Caco-2 (cell line): ENCODE results near the gene MPPE1. TPM values are rescaled to one million over a fixed set of nuclear protein-coding genes. Genes with fewer than 3 reads are reported as not detected.

Experiments used
- BruUV-seq: library from RNA; stranded (reverse); fragments of 400-500 nt; replicated peaks from 2 replicates; lab custom pipeline; 2021; lab: Mats Ljungman, UMichigan
- CTCF ChIA-PET: fragments of 300-600 bp; sonication (Branson Sonifier 250); formaldehyde crosslinking; loops from one replicate; lab custom pipeline; 2022; ENCODE audit warnings: antibody characterized with exemption; lab: Charles Lee
- POLR2A ChIA-PET: fragments of 300-600 bp; sonication (Branson Sonifier 250); formaldehyde crosslinking; loops from one replicate; lab custom pipeline; 2022; ENCODE audit warnings: antibody characterized with exemption; lab: Charles Lee
- DNase-seq, 2 experiments: peaks; one replicate each; pipeline versions ENCODE4 v3.0.0 to v3.0.0-alpha.2; 2020 to 2022
- H3K27me3 ChIP-seq: replicated peaks from 2 replicates; pipeline ENCODE4 v1.6.0; 2011; ENCODE audit warnings: low read length; ENCODE audit not compliant: control insufficient read depth, insufficient read depth
- H3K36me3 ChIP-seq: 2 replicates; pipeline ENCODE4 v1.5.1; 2011; ENCODE audit warnings: low read length; ENCODE audit not compliant: control insufficient read depth, insufficient read depth
- H3K4me1 ChIP-seq: fragments of 250-450 bp; sonication (Bioruptor Pico); 2 replicates; pipeline ENCODE4 v1.5.1; 2020; ENCODE audit warnings: mild to moderate bottlenecking
- H3K4me3 ChIP-seq: 2 replicates; pipeline ENCODE4 v1.5.1; 2011; ENCODE audit warnings: low read depth, mild to moderate bottlenecking, control low read depth, low read length
- H3K9me3 ChIP-seq: fragments of 250-450 bp; sonication (Bioruptor Pico); 2 replicates; pipeline ENCODE4 v1.5.1; 2020; ENCODE audit warnings: mild to moderate bottlenecking, moderate library complexity
- H3K27ac Mint-ChIP-seq: one replicate; pipeline ENCODE4 v1.8.0; 2022; ENCODE audit warnings: mixed read lengths; ENCODE audit not compliant: unreplicated experiment
- H3K27me3 Mint-ChIP-seq: one replicate; pipeline ENCODE4 v1.8.0; 2022; ENCODE audit warnings: mixed read lengths; ENCODE audit not compliant: insufficient read depth, unreplicated experiment
- H3K36me3 Mint-ChIP-seq: one replicate; pipeline ENCODE4 v1.8.0; 2022; ENCODE audit warnings: mild to moderate bottlenecking, mixed read lengths; ENCODE audit not compliant: insufficient read depth, unreplicated experiment
- H3K4me1 Mint-ChIP-seq: one replicate; pipeline ENCODE4 v1.8.0; 2022; ENCODE audit warnings: low read depth, mixed read lengths; ENCODE audit not compliant: unreplicated experiment
- H3K4me3 Mint-ChIP-seq: one replicate; pipeline ENCODE4 v1.8.0; 2022; ENCODE audit warnings: mild to moderate bottlenecking, moderate library complexity, mixed read lengths; ENCODE audit not compliant: unreplicated experiment
- H3K9me3 Mint-ChIP-seq: one replicate; pipeline ENCODE4 v1.8.0; 2022; ENCODE audit warnings: mixed read lengths; ENCODE audit not compliant: unreplicated experiment
- CTCF ChIP-seq, 2 experiments: fragments of 200-600 bp in 1 of 2; IDR thresholded peaks; 1 replicate in 1 of 2; 2 replicates in 1 of 2; pipeline versions ENCODE4 v1.5.1 to v1.8.0; 2011 to 2022; ENCODE audit warnings: antibody characterized with exemption in 1 of 2, control low read depth in 1 of 2, inconsistent platforms in 1 of 2, low read depth in 1 of 2, low read length in 1 of 2, mild to moderate bottlenecking in 1 of 2, moderate library complexity in 1 of 2; ENCODE audit not compliant: insufficient read depth in 1 of 2, severe bottlenecking in 1 of 2, unreplicated experiment in 1 of 2
- intact Hi-C: fragments of 100-400 bp; cut with micrococcal nuclease; formaldehyde crosslinking; loops from one replicate; pipeline ENCODE4 v1.10.0; 2022; ENCODE audit not compliant: unreplicated experiment
- total RNA-seq: library from RNA; stranded (reverse); gene quantifications from 2 replicates; pipeline ENCODE4 v1.2.3, GENCODE V29; 2022

The MPPE1 gene
- total RNA-seq, 1 experiment from 2014 or later = 52.6 TPM

DNA sequence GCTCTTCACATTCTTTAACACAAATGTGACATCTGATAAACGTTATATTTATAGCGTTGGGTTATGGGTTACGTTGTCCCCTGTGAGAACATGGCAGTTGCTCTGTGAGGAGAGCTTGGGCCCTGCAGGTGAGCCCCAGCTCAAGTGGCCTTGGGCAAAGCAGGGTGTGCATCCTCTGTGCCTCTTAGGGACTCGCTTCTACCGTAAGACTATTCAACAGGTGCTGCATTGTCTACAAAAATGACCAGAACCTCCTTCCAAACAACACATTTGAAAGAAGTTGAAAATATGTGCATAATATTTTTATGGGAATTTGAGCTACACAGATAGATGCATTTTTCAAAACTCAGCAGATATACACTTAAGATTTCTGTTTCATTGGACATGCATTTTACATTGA, 73.3 kb downstream of the MPPE1 start:
- intact Hi-C loops = no loop called here
- no peak for TF ChIP-seq CTCF (IDR thresholded peaks at IDR 0.05; ENCODE audit: insufficient read depth in 1 of 2, low read depth in 1 of 2, low read length in 1 of 2, severe bottlenecking in 1 of 2, unreplicated experiment in 1 of 2)
- Histone ChIP-seq H3K9me3 (no peaks in the 10 kb centered on the region; the same call in 1 of the 2 replicates), H3K36me3 (no peaks in the 10 kb centered on the region), H3K4me1 (peaks cover 31% of the 10 kb centered on the region), H3K27me3 (no peaks in the 10 kb centered on the region), H3K4me3 (no peak overlapping the region)
- Mint-ChIP-seq H3K27ac (no peak overlapping the region), H3K27me3 (no peaks in the 10 kb centered on the region), H3K4me1 (peaks cover 19% of the 10 kb centered on the region), H3K36me3 (no peaks in the 10 kb centered on the region), H3K9me3 (no peaks in the 10 kb centered on the region), H3K4me3 (no peak overlapping the region)
- POLR2A ChIA-PET = interaction anchor here (1.0 to 1.1 kb wide), 2 partner anchors 13 to 15 kb away, joined by 3 to 5 read pairs; no protein-coding TSS in a partner anchor
- CTCF ChIA-PET = interaction anchor here (0.8 kb wide), 1 partner anchor 15 kb away, joined by 3 read pairs; no protein-coding TSS in a partner anchor
- DNase-seq = no peak
- no TSS peak for BruUV-seq

Other genes starting within 250 kb of the MPPE1 start
- 24.5 and 28.4 TPM in 2 replicates for gene GNAL, start 219.1 kb downstream of the MPPE1 start, total RNA-seq
- gene CHMP1B, start 56.9 kb downstream of the MPPE1 start, total RNA-seq = 45.2 and 56.5 TPM in 2 replicates
- 66.1 and 79.9 TPM in 2 replicates for gene IMPA2, start 73.2 kb upstream of the MPPE1 start, total RNA-seq
- not detected in 2 replicates for gene ANKRD62, start 185.5 kb upstream of the MPPE1 start, total RNA-seq